GM21447 (cell line): ENCODE data around the gene HSPA6.
"Not testable (repeated sequence)": the region's sequence is repeated elsewhere in the genome, so short reads cannot be mapped to it uniquely, and the experiment has no call there.

Source experiments
- ATAC-seq: cut with Tn5 transposase; IDR thresholded peaks from one replicate; pipeline ENCODE4 v1.9.1; 2021; ENCODE audit not compliant: unreplicated experiment

Gene HSPA6

GRCh38 chr1:161531986-161532643 is 7.8 kb downstream of the HSPA6 start:
- ATAC-seq, result no peak

DNA sequence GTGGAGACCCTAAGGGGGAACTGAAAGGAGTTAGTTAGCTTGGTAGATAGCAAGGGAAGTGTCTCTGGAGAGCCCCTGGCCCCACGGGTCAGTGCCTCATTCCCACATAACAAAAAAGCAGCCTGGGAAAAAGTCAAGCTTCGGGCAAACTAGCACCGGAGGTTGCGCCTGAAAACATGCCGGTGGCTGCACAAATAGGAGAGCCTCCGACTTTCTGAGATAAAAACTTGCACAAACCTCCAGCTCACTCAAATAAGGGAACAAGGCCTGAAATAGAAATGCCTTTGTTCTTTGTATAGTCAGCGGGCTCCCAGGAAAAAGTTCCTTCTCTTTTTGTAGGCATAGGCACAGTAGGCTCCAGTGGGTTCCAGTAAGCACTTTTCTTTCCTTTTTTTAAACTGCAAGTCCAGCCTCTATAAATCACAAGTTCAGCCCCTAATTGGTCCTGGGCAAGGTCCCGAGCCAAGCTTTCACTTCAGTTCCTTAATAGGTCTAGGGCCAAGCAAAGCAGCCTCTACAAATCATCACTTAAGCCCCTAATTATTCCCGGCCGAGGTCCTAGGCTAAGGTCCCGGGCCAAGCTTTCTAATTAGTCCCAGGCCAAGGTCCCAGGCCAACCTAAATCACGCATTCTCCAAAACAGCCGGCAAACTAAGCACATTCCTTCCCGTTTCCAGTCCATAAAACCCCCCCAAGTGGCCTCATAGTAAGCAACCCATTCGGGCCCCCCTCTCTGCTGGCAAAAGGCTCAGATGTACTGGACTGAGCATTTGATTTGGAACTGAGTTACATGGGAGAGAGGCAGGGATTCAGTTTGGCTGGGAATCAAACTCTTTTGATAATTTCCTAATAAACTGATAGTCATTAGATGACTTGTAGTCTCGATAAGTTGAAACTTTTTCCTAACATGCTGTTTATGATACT is 8.6 kb downstream of the HSPA6 start:
- not testable (repeated sequence) for ATAC-seq

DNA sequence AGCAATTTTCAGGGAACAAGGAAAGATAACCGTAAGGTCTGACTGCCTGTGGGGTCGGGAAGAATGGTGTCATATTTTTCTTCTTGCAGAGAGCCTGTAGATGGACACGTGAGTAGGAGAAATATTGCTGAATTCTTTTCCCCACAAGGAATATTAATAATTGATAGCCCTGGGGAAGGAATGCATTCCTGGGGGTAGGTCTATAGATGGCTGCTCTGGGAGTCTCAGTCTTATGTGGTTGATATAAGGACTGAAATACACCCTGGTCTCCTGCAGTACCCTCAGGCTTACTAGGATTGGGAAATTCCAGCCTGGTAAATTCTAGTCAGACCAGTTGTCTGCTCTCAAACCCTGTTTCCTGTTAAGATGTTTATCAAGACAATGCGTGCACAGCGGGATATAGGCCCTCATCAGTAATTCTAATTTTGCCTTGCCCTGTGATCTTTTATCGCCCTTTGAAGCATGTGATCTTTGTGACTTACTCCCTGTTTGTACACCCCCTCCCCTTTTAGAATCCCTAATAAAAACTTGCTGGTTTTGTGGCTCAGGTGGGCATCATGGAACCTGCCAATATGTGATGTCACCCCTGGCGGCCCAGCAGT is 12.8 kb downstream of the HSPA6 start:
- ATAC-seq, result not testable (repeated sequence)

GRCh38 chr1:161538925-161539479 is 14.7 kb downstream of the HSPA6 start:
- ATAC-seq, result not testable (repeated sequence)

- peak; percentile 50 for ATAC-seq
Observed at GRCh38 chr1:161539731-161540569, 15.6 kb downstream of the HSPA6 start.

DNA sequence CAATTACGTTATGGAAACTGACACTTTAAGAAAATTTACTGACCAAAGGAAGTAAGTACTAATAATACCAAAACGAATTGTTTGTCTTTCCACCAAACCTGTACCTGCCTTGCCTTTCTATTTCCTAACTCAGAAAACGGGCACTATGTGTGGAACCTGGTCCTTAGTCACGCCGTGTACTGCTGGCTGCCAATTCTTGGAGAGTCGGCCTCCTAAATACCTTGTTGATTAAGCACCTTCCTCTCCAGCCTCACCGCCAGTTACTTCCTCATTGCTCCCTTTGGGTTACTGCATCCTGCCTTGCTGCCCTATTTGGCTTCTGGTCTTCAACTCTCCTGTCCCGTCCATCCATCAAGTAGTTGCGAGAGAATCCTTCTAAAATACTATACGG is 16.2 kb downstream of the HSPA6 start:
- ATAC-seq, result not testable (repeated sequence)

- ATAC-seq, result peak; percentile 72
Observed at GRCh38 chr1:161542091-161542559, 17.8 kb downstream of the HSPA6 start.

- ATAC-seq, result not testable (repeated sequence)
Observed at GRCh38 chr1:161543125-161543524, 18.8 kb downstream of the HSPA6 start.

DNA sequence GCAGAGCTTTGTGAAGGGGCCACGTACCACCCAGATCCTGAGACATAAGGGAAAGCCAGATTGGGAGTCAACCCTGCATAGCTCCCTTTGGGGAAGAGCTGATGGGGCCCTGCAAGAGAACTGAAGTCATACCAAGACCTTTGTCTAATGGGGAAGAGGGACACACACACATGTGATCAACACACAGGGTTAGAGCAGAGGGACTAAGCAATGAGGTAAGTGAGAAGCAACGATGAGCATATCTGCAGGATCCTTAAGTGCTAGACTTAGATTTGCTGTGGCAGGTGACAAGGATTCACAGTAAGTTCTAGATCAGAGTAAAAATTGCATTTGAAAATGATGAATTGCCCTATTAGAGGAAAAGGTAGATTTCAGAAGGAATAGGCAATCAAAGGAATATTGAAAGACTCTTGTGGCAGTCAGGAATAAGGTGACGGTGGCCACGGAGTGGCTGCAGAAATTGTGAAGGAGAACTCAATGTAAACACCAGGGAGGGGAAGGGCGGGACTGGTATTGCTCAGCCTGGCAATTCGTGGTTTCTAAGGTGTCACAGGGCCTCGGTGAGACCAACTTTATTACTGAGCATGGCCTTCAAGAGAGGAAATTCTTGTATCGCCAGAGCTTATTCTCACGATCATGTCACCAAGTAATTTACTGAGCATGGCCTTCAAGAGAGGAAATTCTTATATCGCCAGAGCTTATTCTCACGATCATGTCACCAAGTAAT is 20.8 kb downstream of the HSPA6 start:
- ATAC-seq, result not testable (repeated sequence)

- not testable (repeated sequence) for ATAC-seq
Observed at GRCh38 chr1:161547995-161548741, 23.8 kb downstream of the HSPA6 start.

GRCh38 chr1:161548749-161549406 is 24.5 kb downstream of the HSPA6 start:
- ATAC-seq, result not testable (repeated sequence)

- ATAC-seq, result no peak
Observed at GRCh38 chr1:161549652-161550051, 25.3 kb downstream of the HSPA6 start, which contains the start of gene FCGR3A. Gene FCGR3A, minus strand, starts transcription at chr1:161549818. Its CDS starts 82 bp downstream, at chr1:161549736.

- not testable (repeated sequence) for ATAC-seq
Observed at GRCh38 chr1:161550942-161551341, 26.6 kb downstream of the HSPA6 start.

DNA sequence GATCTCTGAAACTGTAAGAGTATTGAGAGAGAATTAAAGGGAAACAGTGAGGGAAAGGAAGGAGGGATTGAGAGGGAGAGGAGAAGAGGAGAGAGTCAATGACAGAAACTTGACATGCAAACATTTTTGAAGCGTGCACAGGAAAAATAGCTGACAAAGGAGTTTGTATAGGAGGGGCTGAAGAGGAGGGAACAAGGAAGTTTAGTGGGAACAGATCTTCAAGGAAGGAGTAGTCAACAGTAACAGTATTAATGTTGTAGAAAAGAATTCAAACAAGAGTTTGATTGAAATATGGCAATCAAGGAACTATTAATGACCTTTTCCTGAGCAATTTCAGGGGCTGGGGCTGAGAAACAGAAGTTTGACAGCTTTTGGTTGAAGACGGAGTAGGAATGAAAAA is 29.3 kb downstream of the HSPA6 start:
- not testable (repeated sequence) for ATAC-seq

DNA sequence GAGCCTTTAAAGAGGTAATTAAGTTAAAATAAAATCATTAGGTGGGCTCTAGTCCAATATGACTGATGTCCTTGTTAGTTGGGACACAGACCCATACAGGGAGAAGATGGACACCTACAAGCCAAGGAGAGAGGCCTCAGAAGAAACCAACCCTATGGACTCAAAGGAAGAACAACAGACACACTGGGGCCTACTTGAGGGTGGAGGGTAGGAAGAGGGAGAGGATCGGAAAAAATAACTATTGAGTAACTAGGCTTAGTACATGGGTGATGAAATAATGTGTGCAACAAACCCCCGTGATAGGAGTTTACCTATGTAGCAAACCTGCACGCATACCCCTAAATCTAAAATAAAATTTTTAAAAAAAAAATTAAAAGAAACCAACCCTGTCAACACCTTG is 30.0 kb downstream of the HSPA6 start:
- not testable (repeated sequence) for ATAC-seq

- not testable (repeated sequence) for ATAC-seq
Observed at GRCh38 chr1:161554815-161555417, 30.6 kb downstream of the HSPA6 start.

DNA sequence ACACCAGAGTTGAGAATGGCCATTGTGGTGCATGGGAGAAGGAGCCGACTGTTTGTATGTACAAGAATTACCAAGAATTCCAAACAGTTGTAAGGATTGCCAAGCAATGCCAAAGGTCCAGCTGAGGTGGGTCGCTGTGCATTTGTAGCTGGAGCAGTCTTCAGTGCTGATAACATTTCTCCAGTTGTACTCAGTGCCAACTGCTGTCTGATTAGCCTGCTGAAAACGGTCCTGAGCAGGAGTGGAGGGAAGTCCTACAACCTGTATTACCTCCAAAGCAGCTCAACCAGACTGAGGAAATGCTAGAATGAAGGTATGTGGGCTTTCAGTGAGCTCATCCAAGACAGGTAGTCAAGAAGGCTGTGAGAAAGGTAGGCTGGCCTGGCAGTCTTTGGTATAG is 31.8 kb downstream of the HSPA6 start:
- not testable (repeated sequence) for ATAC-seq

GRCh38 chr1:161556990-161557389 is 32.6 kb downstream of the HSPA6 start:
- ATAC-seq, result not testable (repeated sequence)
